ENCODE data around the gene ASAP2. TPM values are rescaled to one million over a fixed set of nuclear protein-coding genes. Genes with fewer than 3 reads are reported as not detected.

Gene ASAP2
- total and polyA plus RNA-seq, 9 of the 15 experiments (the other 6 are each of a cell fraction or from before 2014, with no cell fraction given) = 0.06 to 4.3 (median 3.1) TPM

- CTCF ChIA-PET (ENCODE audit: low intra/inter-chr PET ratio) = no interaction called here
- H3K9me3 ChIP-seq (replicated peaks; ENCODE audit: control insufficient read depth, insufficient read depth, low read depth, low read length) = no peaks in the 10 kb centered on the region
- H3K36me3 ChIP-seq (ENCODE audit: control insufficient read depth, insufficient read depth, low read length) = no peaks in the 10 kb centered on the region
- DNase-seq (ENCODE audit: extremely low read depth in 1 of 4, low spot score in 3 of 4) (no peak), ATAC-seq (no peak), FAIRE-seq (no peak)
- no peak overlapping the region for H3K4me3 ChIP-seq
- no peak overlapping the region for H3K4me2 ChIP-seq (ENCODE audit: insufficient read depth, low read length)
- no peak overlapping the region for H2AFZ ChIP-seq (ENCODE audit: low read depth, low read length)
- H3K9me1 ChIP-seq (ENCODE audit: control insufficient read depth, insufficient read depth, low read length) = no peaks in the 10 kb centered on the region
- 14% methylated on average over 9 of the region's 9 CpGs for WGBS (ENCODE audit: insufficient coverage, low coverage, missing lambda C conversion rate)
- TF ChIP-seq FOXP4 (CRISPR knock-in tag; IDR thresholded peaks at IDR 0.05; ENCODE audit: borderline replicate concordance) = 0 out of 2 replicates have a peak, but pooled peaks have one; percentile 26
- TF ChIP-seq RFX1 (IDR thresholded peaks at IDR 0.05) = peak; percentile 70
- no peak for TF ChIP-seq IRF2 (CRISPR knock-in tag; IDR thresholded peaks at IDR 0.05)
- H3K4me1 ChIP-seq (replicated peaks in 1 of 2; ENCODE audit: control insufficient read depth in 2 of 2, insufficient read depth in 2 of 2, low read length in 2 of 2) = peaks cover 2 to 19% of the 10 kb centered on the region in 2 experiments
- no peaks in the 10 kb centered on the region for H3K79me2 ChIP-seq (ENCODE audit: control insufficient read depth, insufficient read depth, low read length)
- in situ Hi-C loops (cut with MboI) (no loop called here), intact Hi-C loops (cut with micrococcal nuclease) (no loop called here)
- POLR2A ChIA-PET = interaction anchor here (0.6 kb wide), 1 partner anchor 17 kb away, joined by 3 read pairs; no protein-coding TSS in a partner anchor
- peaks cover 17% of the 10 kb centered on the region for H4K20me1 ChIP-seq (replicated peaks; ENCODE audit: control insufficient read depth, insufficient read depth, low read length)
- no peak overlapping the region for H3K9ac ChIP-seq (ENCODE audit: insufficient read depth in 1 of 2, low read depth in 2 of 2, low read length in 2 of 2)
- H3K27ac ChIP-seq (ENCODE audit: extremely low read depth, low read depth, low read length) = no peak overlapping the region
- BruUV-seq (replicated peaks) = no TSS peak
- peaks cover 6 to 56% of the 10 kb centered on the region in 2 experiments for H3K27me3 ChIP-seq (ENCODE audit: control insufficient read depth in 2 of 2, insufficient read depth in 2 of 2, low read length in 2 of 2)
These were observed 23.6 kb downstream of the ASAP2 start for GRCh38 chr2:9230051-9230802.
